GM19035 (cell line): Measurements from ENCODE around the gene DPP7.

ENCODE experiments used
- ATAC-seq: cut with Tn5 transposase; IDR thresholded peaks from one replicate; pipeline ENCODE4 v1.9.1; 2021; ENCODE audit not compliant: unreplicated experiment

Gene DPP7

GRCh38 chr9:137112564-137113384, 1.8 kb downstream of the DPP7 start:
- ATAC-seq, result no peak

DNA sequence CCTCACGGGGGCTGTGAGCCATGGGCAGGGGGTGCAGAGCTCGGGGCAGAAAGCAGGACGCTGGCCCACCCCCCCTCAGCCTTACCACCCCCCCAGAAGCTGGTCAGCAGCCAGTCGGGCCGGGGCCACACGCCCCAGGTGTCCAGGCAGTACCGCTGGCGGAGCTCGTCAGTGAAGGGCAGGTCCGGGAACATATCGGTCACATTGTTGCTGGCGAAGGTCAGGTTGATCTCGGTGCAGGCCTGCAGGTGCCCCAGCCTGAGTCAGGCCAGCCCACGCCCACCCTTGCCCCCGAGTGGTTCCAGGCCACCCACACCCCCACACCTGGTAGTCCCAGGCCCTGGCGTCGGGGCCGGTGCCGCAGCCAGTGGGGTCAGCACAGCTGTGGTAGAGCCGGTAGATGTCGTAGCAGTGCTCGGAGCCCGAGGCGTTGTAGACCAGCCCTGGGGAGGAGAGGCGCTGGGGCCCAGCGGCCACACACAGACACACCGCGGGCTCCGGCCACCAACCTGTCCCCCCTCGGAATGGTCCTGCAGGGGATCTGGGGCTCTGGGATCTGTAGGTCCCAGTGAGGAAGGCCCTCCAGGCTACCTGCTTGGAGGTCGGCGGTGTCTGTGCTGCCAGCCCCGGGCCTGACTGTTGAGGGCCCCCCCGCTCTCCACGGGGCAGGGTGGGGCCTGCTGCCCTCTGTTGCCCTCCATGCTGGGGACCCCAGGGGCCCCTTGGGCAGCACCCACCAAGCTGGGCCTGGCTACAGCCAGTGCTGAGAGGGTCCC, 2.6 kb downstream of the DPP7 start:
- no peak for ATAC-seq

DNA sequence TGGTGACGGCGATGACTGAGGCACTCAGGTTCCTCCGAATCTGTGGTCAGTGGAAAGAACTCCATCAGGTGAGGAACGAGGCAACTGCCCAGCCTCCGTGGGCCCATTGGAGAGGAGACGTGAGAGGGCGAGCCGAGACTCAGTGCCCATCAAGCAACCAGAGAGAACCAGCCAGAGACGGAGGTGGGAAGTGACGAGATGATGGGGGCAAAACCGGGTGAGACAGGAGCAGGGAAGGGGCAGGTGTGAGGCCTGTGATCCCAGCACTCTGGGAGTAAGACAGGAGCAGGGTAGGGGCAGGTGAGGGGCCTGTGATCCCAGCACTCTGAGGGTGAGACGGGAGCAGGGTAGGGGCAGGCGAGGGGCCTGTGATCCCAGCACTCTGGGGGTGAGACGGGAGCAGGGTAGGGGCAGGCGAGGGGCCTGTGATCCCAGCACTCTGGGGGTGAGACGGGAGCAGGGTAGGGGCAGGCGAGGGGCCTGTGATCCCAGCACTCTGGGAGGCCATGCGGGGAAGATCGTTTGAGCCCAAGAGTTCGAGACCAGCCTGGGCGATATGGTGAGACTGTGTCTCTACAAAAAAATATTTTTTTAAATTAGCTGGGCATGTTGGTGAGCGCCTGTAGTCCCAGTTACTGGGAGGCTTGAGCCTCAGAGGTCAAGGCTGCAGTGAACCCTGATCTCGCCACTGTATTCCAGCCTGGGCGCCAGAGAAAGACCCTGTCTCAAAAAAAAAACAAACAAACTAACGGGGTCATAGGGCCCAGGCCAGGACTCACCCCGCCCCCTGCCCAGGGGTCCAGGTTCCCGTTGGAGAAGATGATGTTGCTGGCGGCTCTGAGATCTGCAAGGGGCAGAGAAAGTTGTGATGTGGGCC, 3.4 kb downstream of the DPP7 start:
- ATAC-seq, result no peak

DNA sequence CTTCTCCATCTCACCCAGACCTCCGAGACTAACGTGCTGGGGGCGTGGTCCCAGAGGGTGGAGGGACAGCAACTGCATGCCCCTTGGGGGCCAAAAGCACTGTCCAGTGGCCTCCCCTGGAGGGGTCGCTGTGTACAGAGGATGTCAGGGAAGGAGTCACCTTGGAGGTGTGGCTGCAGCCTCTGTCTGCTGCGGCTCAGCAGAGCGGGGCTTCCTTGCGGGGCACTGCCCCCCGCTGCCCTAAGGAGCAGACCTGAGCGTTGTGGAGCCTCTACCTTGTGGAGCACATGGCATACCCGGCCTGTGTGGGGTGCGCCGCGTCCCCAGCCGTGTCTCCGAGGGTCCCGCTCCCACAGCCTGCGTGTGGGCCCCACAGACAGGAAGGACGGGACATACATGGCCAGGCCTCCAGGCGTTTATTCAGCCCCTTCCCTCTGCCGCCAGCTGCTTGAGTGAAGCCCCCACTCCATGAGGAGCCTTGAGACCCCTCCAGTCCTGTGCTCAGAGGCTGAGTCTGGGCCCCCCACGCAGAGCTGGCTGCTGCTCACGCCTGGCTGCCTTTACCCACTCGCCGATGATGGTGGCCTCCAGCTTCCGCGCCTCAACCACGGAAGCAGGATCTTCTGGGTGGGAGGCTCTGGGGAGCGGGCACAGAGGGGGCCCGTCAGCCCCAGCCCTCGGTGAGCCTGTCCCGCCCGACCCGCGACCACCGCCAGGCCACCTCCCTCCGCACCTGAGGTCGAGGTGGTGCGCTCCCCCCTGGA, 4.2 kb downstream of the DPP7 start:
- no peak for ATAC-seq

DNA sequence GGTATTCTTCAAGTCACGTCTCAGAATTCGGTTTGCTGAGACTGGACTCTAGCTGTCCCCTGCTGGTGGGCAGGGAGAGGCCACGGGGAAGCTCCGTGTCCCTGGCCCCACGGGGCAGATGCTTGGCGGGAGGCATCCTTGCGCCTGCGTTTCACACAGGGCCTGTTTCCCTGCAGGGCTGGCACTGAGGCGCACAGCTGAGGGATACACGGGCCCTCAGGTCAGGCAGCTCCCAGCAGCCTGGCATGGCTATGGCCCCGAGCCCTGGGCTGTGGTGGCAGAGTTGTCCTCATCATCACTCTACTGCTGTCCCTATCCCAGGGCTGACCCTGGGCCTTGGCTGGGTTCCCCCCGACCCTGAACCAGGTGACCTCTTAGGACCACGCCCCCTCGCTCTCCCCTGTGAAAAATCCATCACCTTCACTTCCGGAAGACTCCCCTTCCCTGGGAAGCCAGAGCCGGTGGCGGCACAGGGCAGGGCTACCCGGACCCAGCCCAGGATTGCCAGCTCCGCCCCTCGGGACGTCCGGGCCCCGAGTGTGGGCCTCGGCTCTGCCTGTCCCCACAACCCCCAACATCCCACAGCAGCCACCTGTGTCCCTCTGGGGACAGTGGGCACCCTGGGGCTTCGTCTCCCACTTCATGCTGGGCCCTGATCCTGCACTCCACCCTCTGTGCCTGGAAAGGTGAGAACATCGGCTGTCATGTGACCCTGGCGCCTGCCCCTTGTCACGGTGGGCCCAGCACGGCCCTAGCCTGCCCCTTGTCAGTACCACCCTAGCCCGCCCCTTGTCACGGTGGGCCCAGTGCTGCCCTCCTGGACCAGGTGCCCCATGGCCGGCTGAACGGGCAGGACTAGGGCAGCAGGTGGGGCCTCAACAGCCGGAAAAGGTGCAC, 5.0 kb downstream of the DPP7 start:
- no peak for ATAC-seq

- ATAC-seq, result no peak
Measured at GRCh38 chr9:137108608-137109249, 5.8 kb downstream of the DPP7 start.

DNA sequence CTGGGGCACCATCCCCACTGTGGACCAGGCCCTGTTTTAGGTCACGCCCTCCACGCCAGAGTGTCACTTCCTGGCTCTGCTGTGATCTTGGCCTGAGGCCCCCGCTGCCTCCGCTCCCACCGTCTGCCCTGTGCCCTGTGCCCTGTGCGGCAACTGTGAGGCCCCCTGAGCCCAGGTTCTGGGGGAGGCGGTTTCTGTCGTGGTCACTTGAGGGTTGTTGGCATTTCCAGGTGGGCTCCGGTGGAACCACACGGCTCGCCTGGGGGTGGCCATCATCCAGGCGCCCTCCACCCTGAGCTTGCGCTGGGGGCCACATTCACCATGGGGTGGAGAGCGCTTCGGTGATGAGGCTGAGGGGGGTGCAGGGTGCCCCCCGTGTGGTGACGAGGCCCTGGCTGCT, 6.6 kb downstream of the DPP7 start:
- ATAC-seq, result no peak

GRCh38 chr9:137107312-137107921, 7.1 kb downstream of the DPP7 start:
- ATAC-seq, result no peak

DNA sequence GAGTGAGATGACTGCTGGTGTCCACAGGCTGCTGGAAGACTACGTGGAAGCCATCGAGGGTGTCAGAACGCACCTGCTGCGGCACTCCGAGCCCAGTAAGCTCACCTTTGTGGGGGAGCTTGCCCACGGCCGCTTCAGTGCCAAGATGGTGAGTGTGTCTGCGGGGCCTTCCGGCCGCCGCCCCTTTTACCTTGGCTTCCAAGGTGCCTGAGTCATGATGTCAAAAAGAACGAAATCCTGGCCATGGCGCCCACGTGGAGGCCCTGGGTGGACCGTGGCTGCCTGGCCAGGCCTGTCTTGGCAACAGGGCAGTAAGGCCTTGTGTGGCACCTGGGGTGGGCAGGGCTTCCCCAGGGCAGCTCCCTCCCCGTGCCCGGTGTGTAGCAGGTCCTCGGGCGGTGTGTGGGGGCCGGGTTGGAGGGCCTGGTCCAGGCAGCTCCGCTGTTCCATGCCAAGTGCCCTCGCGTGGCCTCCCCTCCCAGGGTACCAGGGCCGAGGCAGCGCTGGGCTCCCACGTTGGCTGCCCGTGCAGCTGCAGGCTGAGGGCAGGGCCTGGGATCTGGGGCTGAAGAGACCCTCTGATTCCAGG, 7.8 kb downstream of the DPP7 start:
- no peak for ATAC-seq

- ATAC-seq, result no peak
Measured at GRCh38 chr9:137105814-137106661, 8.5 kb downstream of the DPP7 start.

DNA sequence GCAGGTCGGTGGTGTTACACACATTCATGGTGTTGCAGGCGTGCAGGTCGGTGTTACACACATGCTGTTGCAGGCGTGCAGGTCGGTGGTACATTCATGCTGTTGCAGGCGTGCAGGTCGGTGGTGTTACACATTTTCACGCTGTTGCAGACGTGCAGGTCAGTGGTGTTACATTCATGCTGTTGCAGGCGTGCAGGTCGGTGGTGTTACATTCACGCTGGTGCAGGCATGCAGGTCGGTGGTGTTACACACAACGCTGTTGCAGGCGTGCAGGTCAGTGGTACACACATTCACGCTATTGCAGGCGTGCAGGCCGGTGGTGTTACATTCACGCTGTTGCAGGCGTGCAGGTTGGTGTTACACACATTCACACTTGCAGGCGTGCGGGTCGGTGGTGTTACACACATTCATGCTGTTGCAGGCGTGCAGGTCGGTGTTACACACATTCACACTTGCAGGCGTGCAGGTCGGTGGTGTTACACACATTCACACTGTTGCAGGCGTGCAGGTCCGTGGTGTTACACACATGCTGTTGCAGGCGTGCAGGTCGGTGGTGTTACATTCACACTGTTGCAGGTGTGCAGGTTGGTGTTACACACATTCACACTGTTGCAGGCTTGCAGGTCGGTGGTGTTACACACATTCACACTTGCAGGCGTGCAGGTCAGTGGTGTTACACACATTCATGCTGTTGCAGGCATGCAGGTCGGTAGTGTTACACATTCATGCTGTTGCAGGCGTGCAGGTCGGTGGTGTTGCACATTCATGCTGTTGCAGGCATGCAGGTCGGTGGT, 11.1 kb downstream of the DPP7 start:
- ATAC-seq, result no peak

DNA sequence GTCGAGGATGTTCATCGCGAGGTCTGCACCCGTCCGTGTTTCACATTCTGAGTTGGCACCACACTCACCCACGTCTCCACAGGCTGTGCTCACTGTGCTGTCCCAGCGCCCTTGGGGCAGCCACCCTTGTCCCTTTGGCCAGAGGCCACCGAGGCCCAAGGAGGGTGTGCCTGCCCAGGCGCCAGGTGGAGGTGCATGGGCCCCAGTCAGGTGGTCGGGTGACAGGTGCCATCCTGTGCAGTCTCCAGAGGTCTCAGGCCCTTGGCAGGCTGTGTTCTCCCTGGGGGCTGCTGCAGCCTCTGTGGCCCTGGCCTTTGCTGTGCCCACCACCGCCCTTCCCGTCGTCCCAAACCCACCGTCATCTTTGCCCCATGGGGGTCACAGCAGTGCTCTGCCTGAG, 15.3 kb downstream of the DPP7 start:
- no peak for ATAC-seq

GRCh38 chr9:137097761-137098462, 16.6 kb downstream of the DPP7 start:
- no peak for ATAC-seq

- ATAC-seq, result no peak
Measured at GRCh38 chr9:137096785-137097546, 17.6 kb downstream of the DPP7 start.
